ENCODE data around the gene PLOD1.

- TF ChIP-seq CTCF (IDR thresholded peaks at IDR 0.05) = no peak
- no peak for TF ChIP-seq POLR2A (IDR thresholded peaks at IDR 0.05)
- TF ChIP-seq EP300 (IDR thresholded peaks at IDR 0.05) = no peak
Observed at GRCh38 chr1:11948822-11949458, 14.4 kb downstream of the PLOD1 start.

Measured in tibial nerve (tissue), 4 donors.